Tibial nerve (tissue), 4 donors: ENCODE results near the gene NEO1. TPM values are rescaled to one million over a fixed set of nuclear protein-coding genes. Genes with fewer than 3 reads are reported as not detected.

Experiments used
- DNase-seq, 2 donors: peaks; one replicate each; pipeline ENCODE4 v3.0.0-alpha.2; 2019; ENCODE audit warnings: low spot score in 2 of 2
- H3K27ac ChIP-seq, 4 donors: fragments of 200-600 bp; sonication (generic) in 3 of 4; one replicate each; pipeline ENCODE4 v1.5.1; 2017 to 2019; ENCODE audit warnings: mild to moderate bottlenecking in 1 of 4
- H3K27me3 ChIP-seq, 2 donors: fragments of 200-600 bp; sonication (generic) in 1 of 2; one replicate each; pipeline versions ENCODE4 v1.5.1 to v1.6.0; 2017 to 2019
- H3K36me3 ChIP-seq, 3 donors: fragments of 200-600 bp; sonication (generic); one replicate each; pipeline ENCODE4 v1.5.1; 2018 to 2019
- H3K4me1 ChIP-seq, 4 donors: fragments of 200-600 bp; sonication (generic) in 3 of 4; one replicate each; pipeline ENCODE4 v1.5.1; 2017 to 2019
- H3K4me3 ChIP-seq, 4 donors: fragments of 200-600 bp; sonication (generic) in 3 of 4; one replicate each; pipeline ENCODE4 v1.5.1; 2017 to 2019; ENCODE audit warnings: mild to moderate bottlenecking in 1 of 4, moderate library complexity in 1 of 4
- H3K9me3 ChIP-seq, 4 donors: fragments of 200-600 bp; sonication (generic) in 3 of 4; one replicate each; pipeline ENCODE4 v1.5.1; 2017 to 2019
- EP300 ChIP-seq, 2 donors: sonication (generic); formaldehyde crosslinking; IDR thresholded peaks; one replicate each; pipeline ENCODE4 v1.6.1; 2017; ENCODE audit warnings: antibody characterized with exemption in 2 of 2, mild to moderate bottlenecking in 1 of 2
- POLR2A ChIP-seq, 2 donors: fragments of 450-650 bp; IDR thresholded peaks; one replicate each; pipeline ENCODE4 v1.6.1; 2017; ENCODE audit warnings: antibody characterized with exemption in 2 of 2, mild to moderate bottlenecking in 2 of 2, moderate library complexity in 2 of 2
- WGBS, 2 donors: methylation state at CpG; one replicate each; pipeline ENCODE4 v1.1.5; 2018; 5-methylcytosine and 5-hydroxymethylcytosine counted together
- small RNA-seq: library from RNA; depleted of rRNA; stranded (forward); fragments of <200 nt; gene quantifications from one replicate; pipeline ENCODE3, GENCODE V24; 2016
- total RNA-seq, 4 donors: library from RNA; depleted of rRNA; stranded (reverse); fragments of >200 nt; gene quantifications; one replicate each; pipeline ENCODE4 v1.1.0, GENCODE V29; 2016
- TF ChIP-seq, protein P1 (sequence below), 5 experiments: fragments of 200-600 bp in 3 of 5; fragments of 450-650 bp in 2 of 5; sonication (generic) in 3 of 5; IDR thresholded peaks; one replicate each; pipeline ENCODE4 v1.5.1; 2016 to 2019; ENCODE audit warnings: antibody characterized with exemption in 5 of 5, mild to moderate bottlenecking in 3 of 5, moderate library complexity in 2 of 5

NEO1 gene
- total RNA-seq, 4 donors from 2014 or later, result 18.6 to 48.3 (median 41.4) TPM

DNA sequence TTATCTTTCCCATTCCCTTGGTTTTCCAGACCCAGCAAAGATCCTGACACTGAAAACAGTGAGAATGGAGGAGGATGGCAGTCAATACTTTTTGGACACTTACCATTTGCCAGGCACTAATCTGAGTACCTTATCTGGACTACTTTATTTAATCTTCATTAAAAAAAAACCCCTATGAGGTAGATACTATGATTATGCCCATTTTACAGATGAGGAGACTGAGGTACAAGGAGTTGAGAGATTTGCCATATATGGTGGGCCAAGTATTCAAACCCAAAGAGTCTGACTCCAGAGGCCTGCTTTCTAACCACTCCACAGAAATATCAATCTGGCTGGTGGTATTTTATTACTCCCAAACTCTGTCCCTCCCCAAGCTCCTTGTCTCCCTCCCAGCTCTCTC lies 296.9 kb downstream of the NEO1 start:
- Histone ChIP-seq H3K36me3 (no peaks in the 10 kb centered on the region), H3K4me3 (no peak overlapping the region), H3K9me3 (no peaks in the 10 kb centered on the region), H3K27me3 (peaks cover 0 to under 1% of the 10 kb centered on the region in 2 donors), H3K4me1 (no peaks in the 10 kb centered on the region), H3K27ac (no peak overlapping the region)
- TF ChIP-seq EP300 (IDR thresholded peaks at IDR 0.05) (no peak), POLR2A (IDR thresholded peaks at IDR 0.05) (no peak)
- TF ChIP-seq, protein P1, sequence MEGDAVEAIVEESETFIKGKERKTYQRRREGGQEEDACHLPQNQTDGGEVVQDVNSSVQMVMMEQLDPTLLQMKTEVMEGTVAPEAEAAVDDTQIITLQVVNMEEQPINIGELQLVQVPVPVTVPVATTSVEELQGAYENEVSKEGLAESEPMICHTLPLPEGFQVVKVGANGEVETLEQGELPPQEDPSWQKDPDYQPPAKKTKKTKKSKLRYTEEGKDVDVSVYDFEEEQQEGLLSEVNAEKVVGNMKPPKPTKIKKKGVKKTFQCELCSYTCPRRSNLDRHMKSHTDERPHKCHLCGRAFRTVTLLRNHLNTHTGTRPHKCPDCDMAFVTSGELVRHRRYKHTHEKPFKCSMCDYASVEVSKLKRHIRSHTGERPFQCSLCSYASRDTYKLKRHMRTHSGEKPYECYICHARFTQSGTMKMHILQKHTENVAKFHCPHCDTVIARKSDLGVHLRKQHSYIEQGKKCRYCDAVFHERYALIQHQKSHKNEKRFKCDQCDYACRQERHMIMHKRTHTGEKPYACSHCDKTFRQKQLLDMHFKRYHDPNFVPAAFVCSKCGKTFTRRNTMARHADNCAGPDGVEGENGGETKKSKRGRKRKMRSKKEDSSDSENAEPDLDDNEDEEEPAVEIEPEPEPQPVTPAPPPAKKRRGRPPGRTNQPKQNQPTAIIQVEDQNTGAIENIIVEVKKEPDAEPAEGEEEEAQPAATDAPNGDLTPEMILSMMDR (IDR thresholded peaks at IDR 0.05), result no peak
- DNase-seq, result no peak

DNA sequence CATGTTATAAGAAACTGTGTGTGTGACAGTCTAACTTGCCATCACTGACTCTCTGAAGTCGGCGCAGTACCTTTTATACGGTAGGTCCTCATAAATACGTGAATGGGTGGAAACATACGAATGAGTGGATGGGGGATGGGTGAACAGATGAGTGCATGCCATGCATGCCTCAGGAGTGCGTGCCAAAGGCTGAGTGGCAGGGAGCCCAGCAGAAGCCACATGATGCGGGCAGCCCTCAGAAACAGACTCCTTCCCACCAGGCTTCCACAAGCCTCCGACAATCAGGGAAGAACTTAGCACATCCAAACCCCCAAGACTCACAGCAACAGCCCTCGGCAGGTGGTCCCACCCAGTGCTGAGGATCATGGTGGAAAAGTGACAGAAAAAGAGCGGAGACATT lies 299.8 kb downstream of the NEO1 start:
- 71 to 79% methylated on average over 10 of the region's 10 CpGs for WGBS, 2 donors
- peaks cover 0 to 4% of the 10 kb centered on the region in 2 donors for H3K27me3 ChIP-seq

DNA sequence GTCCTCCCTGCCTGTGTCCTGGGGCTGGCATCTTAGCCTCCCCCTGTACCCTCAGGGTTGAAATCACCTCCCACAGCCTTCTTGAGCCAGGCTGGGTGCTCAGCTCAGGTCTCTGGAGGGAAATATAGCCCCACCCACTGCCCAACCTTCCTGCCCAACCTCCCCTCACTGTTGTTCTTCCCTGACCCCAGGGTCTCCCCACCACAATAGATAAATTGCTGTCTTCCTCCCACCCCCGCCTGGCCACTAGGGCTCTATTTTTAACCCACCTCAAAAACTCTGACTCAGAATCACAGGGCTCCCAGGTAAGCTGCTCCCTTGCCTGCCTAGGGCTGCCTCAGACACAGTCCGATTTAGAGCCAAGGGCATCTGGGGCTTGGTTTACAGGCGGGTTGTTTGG lies 301.5 kb downstream of the NEO1 start:
- no peak overlapping the region for H3K4me3 ChIP-seq
- no peaks in the 10 kb centered on the region for H3K4me1 ChIP-seq
- 52 to 54% methylated on average over 3 of the region's 3 CpGs for WGBS, 2 donors
- no peak for DNase-seq
- no peaks in the 10 kb centered on the region for H3K9me3 ChIP-seq
- no peaks in the 10 kb centered on the region for H3K36me3 ChIP-seq
- peaks cover 0 to 4% of the 10 kb centered on the region in 2 donors for H3K27me3 ChIP-seq
- no peak overlapping the region for H3K27ac ChIP-seq
- TF ChIP-seq, protein P1 (IDR thresholded peaks at IDR 0.05), result no peak
- TF ChIP-seq EP300 (IDR thresholded peaks at IDR 0.05), result no peak
- TF ChIP-seq POLR2A (IDR thresholded peaks at IDR 0.05), result no peak

More for the DNA sequence above, 299.8 kb downstream of the NEO1 start:
- Histone ChIP-seq H3K27ac (no peak overlapping the region), H3K9me3 (no peaks in the 10 kb centered on the region), H3K4me3 (no peak overlapping the region), H3K36me3 (no peaks in the 10 kb centered on the region), H3K4me1 (no peaks in the 10 kb centered on the region)
- DNase-seq, result no peak
- TF ChIP-seq, protein P1 (IDR thresholded peaks at IDR 0.05), result no peak
- TF ChIP-seq EP300 (IDR thresholded peaks at IDR 0.05) (no peak), POLR2A (IDR thresholded peaks at IDR 0.05) (no peak)

GRCh38 chr15:73354241-73354640 lies 302.0 kb downstream of the NEO1 start:
- DNase-seq, result no peak
- Histone ChIP-seq H3K27me3 (peaks cover 0 to 4% of the 10 kb centered on the region in 2 donors), H3K27ac (no peak overlapping the region), H3K36me3 (no peaks in the 10 kb centered on the region), H3K9me3 (no peaks in the 10 kb centered on the region), H3K4me3 (no peak overlapping the region), H3K4me1 (no peaks in the 10 kb centered on the region)
- WGBS, 2 donors, result 87 to 89% methylated on average over 4 of the region's 4 CpGs
- TF ChIP-seq, protein P1 (IDR thresholded peaks at IDR 0.05), result no peak
- TF ChIP-seq EP300 (IDR thresholded peaks at IDR 0.05) (no peak), POLR2A (IDR thresholded peaks at IDR 0.05) (no peak)

Small RNA genes within 50 kb of the gene (small RNA-seq; reads per million reads assigned to genes)
- not detected for gene FKBP1AP2
